Lower lobe of right lung (tissue), 2 donors: ENCODE data around the gene EXD3. TPM values are rescaled to one million over a fixed set of nuclear protein-coding genes. Genes with fewer than 3 reads are reported as not detected.

Experiments
- ATAC-seq, 2 donors: fragments of 200-7000 bp; cut with Tn5 transposase; one replicate each; pipeline ENCODE4 v1.9.1; 2020 to 2022; ENCODE audit warnings: mild to moderate bottlenecking in 2 of 2, moderate library complexity in 2 of 2
- DNase-seq: peaks from one replicate; pipeline ENCODE4 v3.0.0-alpha.2; 2020
- H3K27ac ChIP-seq: fragments of 200-600 bp; one replicate; pipeline ENCODE4 v1.8.0; 2022
- H3K27me3 ChIP-seq: fragments of 200-600 bp; one replicate; pipeline ENCODE4 v1.8.0; 2022; ENCODE audit warnings: low read depth
- H3K36me3 ChIP-seq: fragments of 200-600 bp; one replicate; pipeline ENCODE4 v1.8.0; 2022; ENCODE audit warnings: mild to moderate bottlenecking
- H3K4me1 ChIP-seq: fragments of 200-600 bp; one replicate; pipeline ENCODE4 v1.8.0; 2022
- H3K4me3 ChIP-seq: fragments of 200-600 bp; one replicate; pipeline ENCODE4 v1.8.0; 2022; ENCODE audit warnings: mild to moderate bottlenecking
- H3K9me3 ChIP-seq: fragments of 200-600 bp; one replicate; pipeline ENCODE4 v1.8.0; 2022
- CTCF ChIP-seq: fragments of 200-600 bp; IDR thresholded peaks from one replicate; pipeline ENCODE4 v1.8.0; 2022; ENCODE audit warnings: antibody characterized with exemption, mild to moderate bottlenecking
- intact Hi-C: fragments of 100-400 bp; cut with DNase I; formaldehyde crosslinking; loops from one replicate; pipeline ENCODE4 v1.11.0; 2022
- total RNA-seq: library from RNA; stranded (reverse); fragmentation: NEBNext Ultra II Directional; extraction: Animal tissue kit (Norgen Biotek cat#: 25700); gene quantifications from one replicate; pipeline ENCODE4 v1.2.1, GENCODE V29; 2021
- donor health status: DM: no; HTN: yes; CAD: no; lungs with severe emphysema.

The EXD3 gene
- total RNA-seq, 1 donor from 2014 or later, result 25.2 TPM

- Histone ChIP-seq H3K9me3 (no peaks in the 10 kb centered on the region), H3K4me3 (peak overlapping the region; percentile 74), H3K27ac (peak overlapping the region; percentile 95), H3K27me3 (no peaks in the 10 kb centered on the region), H3K4me1 (peaks cover 24% of the 10 kb centered on the region), H3K36me3 (peaks cover 37% of the 10 kb centered on the region)
- no peak for ATAC-seq
- DNase-seq, result peak; percentile 48
- intact Hi-C loops, result no loop called here
- TF ChIP-seq CTCF, result no peak
Observed at GRCh38 chr9:137278721-137279711, 143.9 kb downstream of the EXD3 start.

DNA sequence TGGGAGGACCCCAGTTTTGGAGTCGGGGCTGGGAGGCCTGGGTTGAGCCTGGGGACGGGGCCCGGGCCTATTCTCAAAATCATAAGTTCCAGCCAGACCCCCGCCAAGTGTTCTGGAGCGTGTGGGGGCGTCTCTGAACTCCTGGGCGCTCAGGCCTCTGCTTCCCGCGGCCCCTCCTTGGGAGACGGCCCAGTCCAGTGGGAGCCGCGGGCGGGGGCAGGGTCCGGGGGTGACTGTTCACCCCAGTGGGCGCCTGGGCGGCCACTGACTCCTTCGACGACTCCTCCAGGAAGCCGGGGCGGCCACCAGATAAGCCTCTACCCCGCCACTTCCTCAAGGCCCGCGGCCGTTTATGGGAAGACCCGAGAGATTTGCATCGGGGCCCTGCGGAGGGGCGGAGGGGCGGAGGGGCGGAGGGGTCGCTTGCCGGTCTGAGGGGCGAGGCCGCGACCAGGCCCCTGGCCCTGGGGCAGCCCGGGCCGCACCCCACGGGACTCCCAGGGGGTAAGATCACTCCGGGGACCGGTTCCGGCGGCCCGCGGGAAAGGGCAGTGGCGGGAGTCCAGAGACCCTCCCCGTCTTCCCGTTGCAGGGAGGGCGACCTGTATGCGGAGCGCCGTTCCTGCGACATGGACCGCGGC lies 144.8 kb downstream of the EXD3 start:
- TF ChIP-seq CTCF, result no peak
- Histone ChIP-seq H3K4me3 (peak overlapping the region; percentile 74), H3K36me3 (peaks cover 40% of the 10 kb centered on the region), H3K27me3 (no peaks in the 10 kb centered on the region), H3K27ac (peak overlapping the region; percentile 95), H3K9me3 (no peaks in the 10 kb centered on the region), H3K4me1 (peaks cover 24% of the 10 kb centered on the region)
- intact Hi-C loops, result no loop called here
- ATAC-seq, result peak; percentile 7 to 23
- DNase-seq, result peak; percentile 69

GRCh38 chr9:137277329-137278041 lies 145.5 kb downstream of the EXD3 start, which contains the start of gene TOR4A:
TOR4A (plus strand) TSS chr9:137277726; CDS start chr9:137278690, 964 bp downstream.
- peak; percentile 46 for TF ChIP-seq CTCF
- Histone ChIP-seq H3K4me1 (peaks cover 24% of the 10 kb centered on the region), H3K4me3 (peak within 1 kb of the TSS; percentile 74), H3K27ac (peak within 1 kb of the TSS; percentile 95), H3K27me3 (no peaks in the 10 kb centered on the region), H3K9me3 (no peaks in the 10 kb centered on the region), H3K36me3 (peaks cover 47% of the 10 kb centered on the region)
- intact Hi-C loops, result no loop called here
- DNase-seq (peak; percentile 95), ATAC-seq (peak; percentile 87 to 89)

DNA sequence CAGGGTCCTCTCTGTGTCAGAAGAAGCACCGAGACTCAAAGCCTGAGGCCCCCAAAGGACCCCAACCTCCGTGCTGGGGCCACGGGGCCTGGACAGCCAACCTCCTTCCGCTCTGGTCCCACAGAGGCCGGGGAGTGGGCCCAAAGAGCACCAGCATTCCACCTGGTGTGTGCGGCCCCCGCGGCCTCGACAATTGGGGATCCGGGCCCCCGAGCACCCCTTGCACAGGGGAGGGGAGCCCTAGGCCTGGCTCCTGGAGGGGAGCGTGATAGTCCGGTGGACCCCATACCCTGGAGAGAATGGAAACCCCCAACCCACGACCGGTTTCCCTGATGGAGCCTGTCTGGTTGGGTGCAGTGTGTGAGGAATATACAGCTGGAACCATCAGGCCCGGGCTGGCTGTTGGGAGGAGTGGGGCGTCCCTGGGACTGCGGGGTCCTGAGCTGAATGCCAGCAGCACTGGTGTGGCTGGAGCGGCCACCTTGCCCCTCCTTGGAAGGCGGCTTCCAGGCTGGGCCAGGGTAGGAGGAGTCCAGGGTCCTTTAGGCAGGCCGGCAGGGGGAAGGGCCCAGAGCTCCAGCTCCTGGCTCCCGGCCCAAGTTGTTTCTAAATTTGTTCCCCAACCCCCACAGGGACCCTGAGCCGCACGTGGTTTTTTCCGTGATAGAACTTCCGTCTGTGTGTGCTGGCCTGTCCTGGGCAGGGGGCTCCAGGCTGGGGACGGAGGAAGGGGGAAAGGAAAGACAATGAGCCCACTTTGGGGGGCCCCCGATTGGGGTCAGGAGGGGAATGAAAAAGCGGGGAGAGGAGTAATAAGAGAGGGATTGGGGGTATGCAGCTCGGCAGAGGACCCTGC lies 146.3 kb downstream of the EXD3 start:
- Histone ChIP-seq H3K4me3 (peak overlapping the region; percentile 74), H3K4me1 (peaks cover 24% of the 10 kb centered on the region), H3K27ac (peak overlapping the region; percentile 95), H3K36me3 (peaks cover 46% of the 10 kb centered on the region), H3K27me3 (no peaks in the 10 kb centered on the region), H3K9me3 (no peaks in the 10 kb centered on the region)
- ATAC-seq (peak; percentile 62 to 63), DNase-seq (peak; percentile 87)
- no peak for TF ChIP-seq CTCF
- intact Hi-C loops, result no loop called here
